Activated CD8-positive, alpha-beta memory T cell treated with anti-CD3 and anti-CD28 coated beads, Interleukin-2, amount 10 ng/mL, durations not matched to agents 7 days and 5 days (primary cell): ENCODE measurements around the gene FEM1B. TPM values are rescaled to one million over a fixed set of nuclear protein-coding genes. Genes with fewer than 3 reads are reported as not detected.
A peak's percentile ranks its signal among the peaks of the same experiment; 100 is the strongest.

Source experiments
- ATAC-seq: fragments of 150-1000 bp; cut with Tn5 transposase; one replicate; pipeline ENCODE4 v1.10.0; 2021; ENCODE audit warnings: moderate library complexity
- CTCF ChIA-PET: fragments of 350-600 bp; sonication (Branson Sonifier 250); formaldehyde crosslinking; loops from one replicate; lab custom pipeline; 2021; ENCODE audit warnings: antibody characterized with exemption; lab: Charles Lee
- DNase-seq: peaks from one replicate; pipeline ENCODE4 v3.0.0-alpha.2; 2020
- H3K27ac Mint-ChIP-seq: one replicate; pipeline ENCODE4 v1.8.0; 2021; ENCODE audit warnings: mild to moderate bottlenecking, mixed read lengths
- H3K27me3 Mint-ChIP-seq: one replicate; pipeline ENCODE4 v1.8.0; 2021; ENCODE audit warnings: mixed read lengths
- H3K36me3 Mint-ChIP-seq: one replicate; pipeline ENCODE4 v1.8.0; 2021; ENCODE audit warnings: mild to moderate bottlenecking, mixed read lengths
- H3K4me1 Mint-ChIP-seq: one replicate; pipeline ENCODE4 v1.8.0; 2021; ENCODE audit warnings: mixed read lengths
- H3K4me3 Mint-ChIP-seq: one replicate; pipeline ENCODE4 v1.8.0; 2021; ENCODE audit warnings: mild to moderate bottlenecking, moderate library complexity, mixed read lengths
- H3K9me3 Mint-ChIP-seq: one replicate; pipeline ENCODE4 v1.8.0; 2022; ENCODE audit warnings: low read depth, mixed read lengths
- total RNA-seq, 2 experiments: library from RNA; stranded (reverse); gene quantifications; one replicate each; pipeline ENCODE4 v1.2.3, GENCODE V29; 2021

FEM1B gene
- total RNA-seq, 2 experiments from 2014 or later: 48.3 to 50.1 TPM

GRCh38 chr15:68279779-68280753 lies 2.5 kb downstream of the FEM1B start:
- DNase-seq (no peak), ATAC-seq (no peak)
- Mint-ChIP-seq H3K27me3 (no peaks in the 10 kb centered on the region), H3K9me3 (no peaks in the 10 kb centered on the region), H3K36me3 (peaks cover 16% of the 10 kb centered on the region), H3K27ac (peak overlapping the region; percentile 91), H3K4me3 (peak overlapping the region; percentile 92), H3K4me1 (peaks cover 54% of the 10 kb centered on the region)
- CTCF ChIA-PET: interaction anchor here (1.1 to 4.1 kb wide), 6 partner anchors 9 to 26 kb away, joined by 3 to 25 read pairs (median 5); no protein-coding TSS in a partner anchor

GRCh38 chr15:68281008-68281407 lies 3.5 kb downstream of the FEM1B start:
- Mint-ChIP-seq H3K4me1 (peaks cover 60% of the 10 kb centered on the region), H3K27ac (no peak overlapping the region), H3K4me3 (peak overlapping the region; percentile 92), H3K9me3 (no peaks in the 10 kb centered on the region), H3K27me3 (no peaks in the 10 kb centered on the region), H3K36me3 (peaks cover 22% of the 10 kb centered on the region)
- ATAC-seq (no peak), DNase-seq (no peak)
- CTCF ChIA-PET: interaction anchor here (1.1 to 1.7 kb wide), 5 partner anchors 8 to 25 kb away, joined by 3 to 11 read pairs (median 5); no protein-coding TSS in a partner anchor

- no peak for ATAC-seq
- H3K9me3 Mint-ChIP-seq: no peaks in the 10 kb centered on the region
- DNase-seq: no peak
- CTCF ChIA-PET: interaction anchor here (0.6 kb wide), 2 partner anchors 15 to 461 kb away, joined by 3 read pairs; no protein-coding TSS in a partner anchor
- H3K27me3 Mint-ChIP-seq: no peaks in the 10 kb centered on the region
- peaks cover 26% of the 10 kb centered on the region for H3K36me3 Mint-ChIP-seq
- H3K4me1 Mint-ChIP-seq: peaks cover 63% of the 10 kb centered on the region
- H3K4me3 Mint-ChIP-seq: no peak overlapping the region
- H3K27ac Mint-ChIP-seq: no peak overlapping the region
These were observed 5.9 kb downstream of the FEM1B start for GRCh38 chr15:68283401-68283800.

DNA sequence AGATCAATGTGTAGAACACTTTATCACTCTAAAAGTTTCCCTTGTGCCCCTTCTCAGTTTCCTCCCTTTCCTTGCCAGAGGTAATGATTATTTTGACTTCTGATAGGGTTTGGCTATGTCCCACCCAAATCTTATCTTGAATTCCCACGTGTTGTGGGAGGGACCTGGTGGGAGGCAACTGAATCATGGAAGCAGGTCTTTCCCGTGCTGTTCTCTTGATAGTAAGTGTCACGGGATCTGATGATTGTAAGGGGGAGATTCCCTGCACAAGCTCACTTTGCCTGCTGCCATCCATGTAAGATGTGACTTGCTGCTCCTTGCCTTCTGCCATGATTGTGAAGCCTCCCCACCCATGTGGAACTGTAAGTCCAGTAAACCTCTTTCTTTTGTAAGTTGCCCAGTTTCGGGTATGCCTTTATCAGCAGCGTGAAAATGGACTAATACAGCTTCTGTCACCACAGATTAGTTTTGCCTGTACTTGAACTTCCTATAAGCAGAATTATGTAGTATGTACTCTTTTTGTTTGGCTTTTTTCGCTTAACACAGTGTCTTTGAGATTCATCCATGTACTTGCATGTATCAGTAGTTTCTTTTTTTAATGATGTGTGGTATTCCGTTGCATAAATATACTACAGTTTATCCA lies 7.2 kb downstream of the FEM1B start:
- CTCF ChIA-PET: interaction anchor here (0.7 kb wide), 1 partner anchor 23 kb away, joined by 3 read pairs; no protein-coding TSS in a partner anchor
- Mint-ChIP-seq H3K36me3 (peaks cover 31% of the 10 kb centered on the region), H3K27me3 (no peaks in the 10 kb centered on the region), H3K9me3 (no peaks in the 10 kb centered on the region), H3K4me3 (no peak overlapping the region), H3K27ac (no peak overlapping the region), H3K4me1 (peaks cover 56% of the 10 kb centered on the region)
- ATAC-seq (no peak), DNase-seq (no peak)

DNA sequence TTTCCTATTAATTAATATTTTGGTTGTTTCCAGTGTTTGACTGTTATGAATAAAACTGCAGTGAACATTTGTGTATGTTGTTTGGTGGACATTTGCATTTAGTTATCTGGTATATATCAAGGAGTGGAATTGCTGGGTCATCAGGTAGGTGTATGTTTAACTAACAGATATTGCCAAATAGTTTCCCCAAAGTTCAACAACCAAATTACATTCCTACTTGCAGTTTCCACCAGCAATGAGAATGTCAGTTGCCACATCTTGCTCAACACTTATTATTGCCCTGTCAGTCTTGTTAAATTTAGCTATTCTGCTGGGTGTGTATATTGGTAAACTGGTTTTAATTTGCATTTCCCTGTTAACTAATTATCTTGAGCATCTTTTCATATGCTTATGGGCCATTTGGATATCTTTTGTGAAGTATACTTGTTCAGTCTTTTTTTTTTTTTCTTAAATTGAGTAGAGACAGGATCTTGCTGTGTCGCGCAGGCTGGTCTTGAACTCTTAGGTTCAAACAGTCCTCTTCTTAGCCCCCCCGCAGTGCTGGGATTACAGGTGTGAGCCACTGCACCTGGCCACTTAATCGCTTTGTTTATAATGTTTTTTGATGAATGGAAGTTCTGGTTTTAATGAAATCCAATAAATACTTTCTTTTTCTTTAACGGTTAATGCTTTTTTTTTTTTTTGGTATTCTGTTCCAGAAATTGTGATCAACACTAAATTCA lies 7.9 kb downstream of the FEM1B start:
- Mint-ChIP-seq H3K36me3 (peaks cover 33% of the 10 kb centered on the region), H3K27me3 (no peaks in the 10 kb centered on the region), H3K4me3 (no peak overlapping the region), H3K27ac (no peak overlapping the region), H3K4me1 (peaks cover 49% of the 10 kb centered on the region), H3K9me3 (no peaks in the 10 kb centered on the region)
- ATAC-seq (no peak), DNase-seq (no peak)
- CTCF ChIA-PET: interaction anchor here (0.6 kb wide), 1 partner anchor 10 kb away, joined by 3 read pairs; no protein-coding TSS in a partner anchor

- H3K4me1 Mint-ChIP-seq: peaks cover 47% of the 10 kb centered on the region
- ATAC-seq (no peak), DNase-seq (no peak)
- H3K27ac Mint-ChIP-seq: peak overlapping the region; percentile 12
- H3K9me3 Mint-ChIP-seq: no peaks in the 10 kb centered on the region
- no peaks in the 10 kb centered on the region for H3K27me3 Mint-ChIP-seq
- CTCF ChIA-PET: interaction anchor here (0.6 kb wide), 1 partner anchor 9 kb away, joined by 3 read pairs; no protein-coding TSS in a partner anchor
- H3K36me3 Mint-ChIP-seq: peaks cover 39% of the 10 kb centered on the region
- no peak overlapping the region for H3K4me3 Mint-ChIP-seq
These were observed 8.7 kb downstream of the FEM1B start for GRCh38 chr15:68286256-68286655.

GRCh38 chr15:68289057-68289456 lies 11.5 kb downstream of the FEM1B start:
- CTCF ChIA-PET: interaction anchor here (1.2 kb wide), 2 partner anchors 8 to 17 kb away, joined by 3 to 5 read pairs; no protein-coding TSS in a partner anchor
- no peaks in the 10 kb centered on the region for H3K27me3 Mint-ChIP-seq
- H3K4me3 Mint-ChIP-seq: no peak overlapping the region
- H3K36me3 Mint-ChIP-seq: peaks cover 44% of the 10 kb centered on the region
- H3K9me3 Mint-ChIP-seq: no peaks in the 10 kb centered on the region
- ATAC-seq: no peak
- peaks cover 47% of the 10 kb centered on the region for H3K4me1 Mint-ChIP-seq
- no peak overlapping the region for H3K27ac Mint-ChIP-seq
- no peak for DNase-seq

- H3K9me3 Mint-ChIP-seq: no peaks in the 10 kb centered on the region
- no peaks in the 10 kb centered on the region for H3K27me3 Mint-ChIP-seq
- DNase-seq (no peak), ATAC-seq (no peak)
- peaks cover 43% of the 10 kb centered on the region for H3K4me1 Mint-ChIP-seq
- no peak overlapping the region for H3K27ac Mint-ChIP-seq
- peaks cover 40% of the 10 kb centered on the region for H3K36me3 Mint-ChIP-seq
- CTCF ChIA-PET: interaction anchor here (1.2 kb wide), 2 partner anchors 9 to 17 kb away, joined by 3 to 5 read pairs; no protein-coding TSS in a partner anchor
- H3K4me3 Mint-ChIP-seq: no peak overlapping the region
These were observed 12.2 kb downstream of the FEM1B start for GRCh38 chr15:68289621-68290352.

GRCh38 chr15:68290715-68291114 lies 13.2 kb downstream of the FEM1B start:
- Mint-ChIP-seq H3K27ac (no peak overlapping the region), H3K36me3 (peaks cover 35% of the 10 kb centered on the region), H3K27me3 (no peaks in the 10 kb centered on the region), H3K4me3 (no peak overlapping the region), H3K4me1 (peaks cover 35% of the 10 kb centered on the region), H3K9me3 (no peaks in the 10 kb centered on the region)
- ATAC-seq (no peak), DNase-seq (no peak)
- CTCF ChIA-PET: interaction anchor here (1.0 to 1.9 kb wide), 2 partner anchors 13 to 16 kb away, joined by 3 to 15 read pairs; partner anchors contain the start of gene FEM1B

DNA sequence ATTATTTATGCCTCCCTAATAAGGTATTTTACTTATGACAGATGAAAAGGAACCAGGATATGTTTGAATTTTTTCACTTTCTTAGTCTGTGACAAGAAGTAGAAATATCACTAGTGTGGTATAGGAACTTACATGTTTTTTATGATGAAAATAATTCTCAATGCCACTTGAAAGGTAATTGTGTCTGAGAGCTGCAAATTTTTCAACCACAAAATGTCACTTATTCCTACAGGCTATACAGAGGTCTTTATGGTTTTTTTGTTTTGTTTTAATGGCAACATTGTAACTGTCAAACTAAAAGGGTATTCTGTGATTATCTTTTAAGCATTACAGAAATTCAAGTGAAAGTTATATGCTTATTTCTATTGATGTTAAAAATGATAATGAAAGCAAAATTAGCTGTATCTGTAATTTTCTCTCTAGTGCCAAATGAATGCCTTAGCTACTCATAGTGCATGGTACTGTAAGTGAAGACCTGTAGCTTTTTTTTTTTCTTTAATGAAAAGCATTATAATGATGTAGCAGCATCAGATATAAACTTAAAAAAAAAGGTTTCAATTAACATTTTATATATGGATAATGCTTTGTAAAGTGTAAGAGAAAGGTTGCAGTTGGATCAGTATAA lies 14.7 kb downstream of the FEM1B start:
- ATAC-seq (peak; percentile 27), DNase-seq (no peak)
- Mint-ChIP-seq H3K4me3 (no peak overlapping the region), H3K9me3 (no peaks in the 10 kb centered on the region), H3K4me1 (peaks cover 30% of the 10 kb centered on the region), H3K27me3 (no peaks in the 10 kb centered on the region), H3K36me3 (peaks cover 36% of the 10 kb centered on the region), H3K27ac (no peak overlapping the region)
- CTCF ChIA-PET: interaction anchor here (1.3 to 1.9 kb wide), 4 partner anchors 12 to 39 kb away, joined by 5 to 15 read pairs (median 7); no protein-coding TSS in a partner anchor

DNA sequence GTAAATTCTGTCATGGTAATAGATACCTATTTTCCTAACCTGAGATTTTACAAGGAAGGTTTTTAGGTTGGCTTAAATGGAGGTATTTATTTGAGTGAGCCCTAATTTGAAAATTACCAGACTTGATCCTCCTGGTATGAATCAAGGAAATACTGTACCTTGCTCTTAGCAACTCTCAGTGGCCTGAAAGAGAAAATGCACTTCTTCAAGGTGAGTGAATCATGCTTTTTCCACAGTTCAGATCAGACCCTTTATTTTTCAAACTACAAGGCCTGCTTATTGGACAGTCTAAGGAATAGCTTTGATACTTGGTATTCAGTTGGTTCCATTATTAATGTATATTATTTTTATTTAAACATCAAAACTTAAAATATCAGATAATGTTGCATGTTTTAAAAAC lies 15.4 kb downstream of the FEM1B start:
- H3K4me1 Mint-ChIP-seq: peaks cover 28% of the 10 kb centered on the region
- no peak for DNase-seq
- no peak overlapping the region for H3K4me3 Mint-ChIP-seq
- peaks cover 36% of the 10 kb centered on the region for H3K36me3 Mint-ChIP-seq
- no peaks in the 10 kb centered on the region for H3K9me3 Mint-ChIP-seq
- CTCF ChIA-PET: interaction anchor here (1.6 to 4.5 kb wide), 3 partner anchors 13 kb away, joined by 5 to 33 read pairs (median 15); no protein-coding TSS in a partner anchor
- no peaks in the 10 kb centered on the region for H3K27me3 Mint-ChIP-seq
- ATAC-seq: peak; percentile 47
- no peak overlapping the region for H3K27ac Mint-ChIP-seq
